Hepatocyte (in vitro differentiated cells): ENCODE measurements around the gene ODF2.

Source experiments
- CTCF ChIP-seq: fragments of 200-600 bp; sonication (generic); IDR thresholded peaks from 2 replicates; pipeline ENCODE4 v1.5.1; 2016; ENCODE audit warnings: antibody characterized with exemption, mild to moderate bottlenecking; ENCODE audit not compliant: poor library complexity
- EZH2 ChIP-seq: fragments of 200-600 bp; sonication (generic); IDR thresholded peaks from 2 replicates; pipeline ENCODE4 v1.6.1; 2016; ENCODE audit warnings: antibody characterized with exemption, mild to moderate bottlenecking, borderline replicate concordance
- EZH2phosphoT487 ChIP-seq: fragments of 200-600 bp; sonication (generic); IDR thresholded peaks from one replicate; pipeline ENCODE4 v1.6.1; 2018; ENCODE audit warnings: antibody characterized with exemption, mild to moderate bottlenecking, low read depth, moderate library complexity; ENCODE audit not compliant: unreplicated experiment, severe bottlenecking

DNA sequence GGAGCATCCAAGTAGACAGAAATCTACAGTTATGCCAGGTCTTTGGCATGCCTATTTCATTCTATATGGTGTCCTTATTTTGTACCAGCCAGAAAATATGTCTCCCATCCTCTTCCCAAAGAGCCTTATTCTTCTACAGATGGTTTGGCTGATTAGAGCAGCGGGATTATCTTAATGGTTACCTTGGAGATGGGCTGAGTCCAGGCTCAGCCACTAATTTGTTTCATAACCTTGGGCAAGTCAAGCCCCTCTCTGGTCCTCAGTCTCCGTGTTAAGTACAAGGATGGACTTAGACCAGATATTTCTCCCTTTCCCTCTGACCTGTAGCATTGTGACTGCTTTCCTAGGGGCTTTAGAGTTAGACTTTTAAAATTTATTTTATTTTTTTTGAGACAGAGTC lies 37.6 kb downstream of the ODF2 start:
- TF ChIP-seq EZH2, result no peak
- no peak for TF ChIP-seq CTCF
- no peak for TF ChIP-seq EZH2phosphoT487
